Pancreas (tissue), 10 donors: ENCODE measurements around the gene FNIP2. TPM values are rescaled to one million over a fixed set of nuclear protein-coding genes. Genes with fewer than 3 reads are reported as not detected.
"Not testable (repeated sequence)": the region's sequence is repeated elsewhere in the genome, so short reads cannot be mapped to it uniquely, and the experiment has no call there.

Source experiments
- ATAC-seq, 4 donors: fragments of 200-7000 bp; cut with Tn5 transposase; one replicate each; pipeline versions ENCODE4 v1.8.0 to v1.9.1; 2020; ENCODE audit warnings: mild to moderate bottlenecking in 4 of 4, moderate library complexity in 4 of 4
- DNase-seq, 6 donors: peaks; one replicate each; pipeline ENCODE4 v3.0.0-alpha.2; 2020
- FAIRE-seq: peaks from 2 replicates; lab custom pipeline; 2012; peaks lifted over from hg19 to GRCh38; lab: Jason Lieb, UNC
- H3K27ac ChIP-seq, 4 donors: fragments of 200-600 bp; sonication (generic); 1 replicate in 3 of 4; 2 replicates in 1 of 4; pipeline versions ENCODE4 v1.5.0 to v1.8.0; 2020
- H3K27me3 ChIP-seq, 4 donors: fragments of 200-600 bp; one replicate each; pipeline ENCODE4 v1.8.0; 2021
- H3K36me3 ChIP-seq, 3 donors: fragments of 200-600 bp; sonication (generic) in 1 of 3; one replicate each; pipeline versions ENCODE4 v1.5.0 to v1.8.0; 2020 to 2021
- H3K4me1 ChIP-seq, 3 donors: fragments of 200-600 bp; one replicate each; pipeline ENCODE4 v1.8.0; 2021
- H3K4me3 ChIP-seq, 4 donors: fragments of 200-600 bp; sonication (generic) in 2 of 4; one replicate each; pipeline versions ENCODE4 v1.5.0 to v1.8.0; 2020 to 2021
- H3K9me3 ChIP-seq, 4 donors: fragments of 200-600 bp; one replicate each; pipeline ENCODE4 v1.8.0; 2021
- CTCF ChIP-seq, 4 donors: fragments of 200-600 bp; sonication (generic) in 3 of 4; IDR thresholded peaks; one replicate each; pipeline versions ENCODE4 v1.5.0 to v1.8.0; 2021; ENCODE audit warnings: antibody characterized with exemption in 4 of 4
- WGBS, 2 donors: extraction: QIAGEN DNeasy Blood & Tissue Kit; methylation state at CpG; one replicate each; pipeline ENCODE4 v1.1.7; 2013; 5-methylcytosine and 5-hydroxymethylcytosine counted together
- intact Hi-C, 3 donors: fragments of 100-400 bp; cut with DNase I; formaldehyde crosslinking; loops; one replicate each; pipeline versions ENCODE4 v1.11.1 to v1.14.2; 2022
- polyA plus RNA-seq, 2 donors: library from polyadenylated mRNA; stranded (reverse); fragments of 200-250 nt; gene quantifications; one replicate each; pipeline ENCODE4 v1.2.3, GENCODE V29; 2013
- total RNA-seq, 6 donors: library from RNA; stranded (reverse); fragmentation: NEBNext Ultra II Directional in 4 of 6; extraction: Animal tissue kit (Norgen Biotek cat#: 25700) in 4 of 6; gene quantifications; one replicate each; pipeline versions ENCODE4 v1.2.1 to v1.2.4, GENCODE V29; 2021 to 2023
- donor health status: healthy with polysubstance abuse.
- donor health status: DM: no; HTN: no; CAD: no; lungs with moderate emphysema.
- donor health status: DM: no; HTN: no; CAD: no.
- donor health status: control.
- donor health status: control.
- donor health status: Bipolar disorder and iron deficiency.
- donor health status: DM: yes; HTN: yes; CAD: no.
- donor health status: DM: no; HTN: no; CAD: no.
- donor health status: DM: no; HTN: no; CAD: no.
- donor health status: DM: yes; HTN: yes; CAD: no.

Gene FNIP2
- total and polyA plus RNA-seq, 8 donors = 5.4 to 28.2 (median 15.9) TPM

GRCh38 chr4:158912806-158913205, 144.0 kb downstream of the FNIP2 start:
- Histone ChIP-seq H3K4me1 (no peaks in the 10 kb centered on the region), H3K36me3 (no peaks in the 10 kb centered on the region), H3K4me3 (no peak overlapping the region), H3K27me3 (no peaks in the 10 kb centered on the region), H3K27ac (no peak overlapping the region), H3K9me3 (no peaks in the 10 kb centered on the region)
- FAIRE-seq (no peak), DNase-seq (no peak), ATAC-seq (no peak)
- 53 to 74% methylated on average over 6 of the region's 6 CpGs for WGBS, 2 donors
- intact Hi-C loops = no loop called here
- no peak for TF ChIP-seq CTCF (IDR thresholded peaks at IDR 0.05)

GRCh38 chr4:158913766-158914165, 144.9 kb downstream of the FNIP2 start:
- Histone ChIP-seq H3K4me3 (no peak overlapping the region), H3K27ac (no peak overlapping the region), H3K36me3 (no peaks in the 10 kb centered on the region), H3K9me3 (no peaks in the 10 kb centered on the region), H3K27me3 (no peaks in the 10 kb centered on the region), H3K4me1 (no peaks in the 10 kb centered on the region)
- no peak for FAIRE-seq
- no peak for DNase-seq
- no peak for TF ChIP-seq CTCF (IDR thresholded peaks at IDR 0.05)
- WGBS, 2 donors = 67 to 84% methylated on average over 5 of the region's 5 CpGs
- intact Hi-C loops = no loop called here
- ATAC-seq = no peak

GRCh38 chr4:158914218-158914617, 145.4 kb downstream of the FNIP2 start:
- peak; percentile 39 for FAIRE-seq
- no peak overlapping the region for H3K27ac ChIP-seq

GRCh38 chr4:158915683-158916241, 146.9 kb downstream of the FNIP2 start:
- Histone ChIP-seq H3K4me3 (no peak overlapping the region), H3K36me3 (no peaks in the 10 kb centered on the region), H3K4me1 (no peaks in the 10 kb centered on the region), H3K27ac (no peak overlapping the region), H3K27me3 (no peaks in the 10 kb centered on the region), H3K9me3 (no peaks in the 10 kb centered on the region)
- ATAC-seq (no peak), DNase-seq (no peak), FAIRE-seq (no peak)
- intact Hi-C loops = no loop called here
- WGBS, 2 donors = 83 to 89% methylated on average over 2 of the region's 2 CpGs
- no peak for TF ChIP-seq CTCF (IDR thresholded peaks at IDR 0.05)

More at GRCh38 chr4:158914218-158914617, 145.4 kb downstream of the FNIP2 start:
- DNase-seq (no peak), ATAC-seq (peak in 3 of 4 donors; percentile 27 to 39 (median 29))
- no peak for TF ChIP-seq CTCF (IDR thresholded peaks at IDR 0.05)
- WGBS, 2 donors = 59 to 79% methylated on average over 5 of the region's 5 CpGs
- Histone ChIP-seq H3K4me1 (no peaks in the 10 kb centered on the region), H3K9me3 (no peaks in the 10 kb centered on the region), H3K27me3 (no peaks in the 10 kb centered on the region), H3K4me3 (no peak overlapping the region), H3K36me3 (no peaks in the 10 kb centered on the region)
- intact Hi-C loops = no loop called here

- intact Hi-C loops, ATAC-seq, FAIRE-seq, H3K27me3 ChIP-seq, DNase-seq, H3K4me1 ChIP-seq, H3K27ac ChIP-seq, H3K9me3 ChIP-seq, H3K36me3 ChIP-seq, H3K4me3 ChIP-seq: not testable (repeated sequence)
- 76 to 85% methylated on average over 8 of the region's 8 CpGs for WGBS, 2 donors
These were observed 151.7 kb downstream of the FNIP2 start for GRCh38 chr4:158920452-158920996.

GRCh38 chr4:158927774-158928173, 158.9 kb downstream of the FNIP2 start:
- FAIRE-seq, H3K27me3 ChIP-seq, H3K9me3 ChIP-seq, H3K27ac ChIP-seq, ATAC-seq, H3K4me1 ChIP-seq, intact Hi-C loops, H3K36me3 ChIP-seq, H3K4me3 ChIP-seq: not testable (repeated sequence)
- WGBS, 2 donors = 94 to 97% methylated on average over 19 of the region's 19 CpGs
- peak in 2 of 6 donors; percentile 56 to 60 for DNase-seq
